Urinary bladder (tissue), 4 donors: Measurements from ENCODE around the gene CRAMP1. TPM values are rescaled to one million over a fixed set of nuclear protein-coding genes. Genes with fewer than 3 reads are reported as not detected.

Experiments
- DNase-seq: peaks from one replicate; pipeline ENCODE4 v3.0.0-alpha.2; 2015; ENCODE audit errors: extremely low spot score
- H3K27ac ChIP-seq: one replicate; pipeline ENCODE4 v1.5.1; 2013; ENCODE audit warnings: low read depth, mild to moderate bottlenecking, moderate library complexity
- H3K36me3 ChIP-seq: one replicate; pipeline ENCODE4 v1.6.1; 2013; ENCODE audit warnings: mild to moderate bottlenecking, moderate library complexity; ENCODE audit not compliant: insufficient read depth
- H3K4me1 ChIP-seq: one replicate; pipeline ENCODE4 v1.6.1; 2013; ENCODE audit warnings: mild to moderate bottlenecking, moderate library complexity; ENCODE audit not compliant: insufficient read depth
- H3K4me3 ChIP-seq: one replicate; pipeline ENCODE4 v1.5.1; 2013; ENCODE audit warnings: low read depth, low read length
- WGBS: extraction: QIAGEN DNeasy Blood & Tissue Kit; methylation state at CpG from one replicate; pipeline ENCODE4 v1.1.7; 2013; 5-methylcytosine and 5-hydroxymethylcytosine counted together
- polyA plus RNA-seq: library from polyadenylated mRNA; stranded (reverse); fragments of 200-250 nt; gene quantifications from one replicate; pipeline ENCODE4 v1.2.3, GENCODE V29; 2013
- total RNA-seq: library from RNA; depleted of rRNA; stranded (reverse); fragments of >200 nt; gene quantifications from one replicate; pipeline ENCODE4 v1.2.3, GENCODE V29; 2014
- donor health status: healthy with polysubstance abuse.
- donor health status: healthy.

The CRAMP1 gene
- total RNA-seq: 10.3 TPM
- polyA plus RNA-seq: 11.2 TPM

- WGBS: under 1% methylated on average over 101 of the region's 101 CpGs
These were observed at the start of gene CRAMP1 for GRCh38 chr16:1612320-1613111. TSS of gene CRAMP1 (plus strand) at chr16:1612360. CDS start at chr16:1614640, 2,280 bp downstream.

GRCh38 chr16:1563786-1564185, 48.4 kb upstream of the CRAMP1 start:
- no peaks in the 10 kb centered on the region for H3K4me1 ChIP-seq
- DNase-seq: no peak
- no peaks in the 10 kb centered on the region for H3K36me3 ChIP-seq
- WGBS: 95% methylated on average over 20 of the region's 20 CpGs
- H3K27ac ChIP-seq: no peak overlapping the region
- H3K4me3 ChIP-seq: no peak overlapping the region

More at GRCh38 chr16:1612320-1613111, at the start of gene CRAMP1:
- H3K4me1 ChIP-seq: peaks cover 2% of the 10 kb centered on the region
- H3K36me3 ChIP-seq: no peaks in the 10 kb centered on the region
- peak within 1 kb of the TSS; percentile 94 for H3K4me3 ChIP-seq
- H3K27ac ChIP-seq: peak within 1 kb of the TSS; percentile 48
- no peak for DNase-seq

GRCh38 chr16:1564325-1564724, 47.8 kb upstream of the CRAMP1 start:
- Histone ChIP-seq H3K27ac (no peak overlapping the region), H3K36me3 (no peaks in the 10 kb centered on the region), H3K4me1 (no peaks in the 10 kb centered on the region), H3K4me3 (no peak overlapping the region)
- DNase-seq: no peak
- WGBS: 78% methylated on average over 9 of the region's 9 CpGs

GRCh38 chr16:1565083-1565805, 46.9 kb upstream of the CRAMP1 start:
- H3K36me3 ChIP-seq: no peaks in the 10 kb centered on the region

GRCh38 chr16:1567988-1568387, 44.2 kb upstream of the CRAMP1 start:
- H3K36me3 ChIP-seq: no peaks in the 10 kb centered on the region
- 91% methylated on average over 13 of the region's 13 CpGs for WGBS
- H3K4me1 ChIP-seq: no peaks in the 10 kb centered on the region
- no peak overlapping the region for H3K27ac ChIP-seq
- DNase-seq: no peak
- no peak overlapping the region for H3K4me3 ChIP-seq

More at GRCh38 chr16:1565083-1565805, 46.9 kb upstream of the CRAMP1 start:
- no peak for DNase-seq
- no peak overlapping the region for H3K4me3 ChIP-seq
- 85% methylated on average over 16 of the region's 16 CpGs for WGBS
- no peaks in the 10 kb centered on the region for H3K4me1 ChIP-seq
- no peak overlapping the region for H3K27ac ChIP-seq

- no peak overlapping the region for H3K27ac ChIP-seq
- no peaks in the 10 kb centered on the region for H3K4me1 ChIP-seq
- no peaks in the 10 kb centered on the region for H3K36me3 ChIP-seq
- 86% methylated on average over 7 of the region's 7 CpGs for WGBS
- no peak for DNase-seq
- no peak overlapping the region for H3K4me3 ChIP-seq
These were observed 41.0 kb upstream of the CRAMP1 start for GRCh38 chr16:1571012-1571671.

- 89% methylated on average over 7 of the region's 7 CpGs for WGBS
- H3K4me3 ChIP-seq: no peak overlapping the region
- no peaks in the 10 kb centered on the region for H3K36me3 ChIP-seq
- no peak overlapping the region for H3K27ac ChIP-seq
- H3K4me1 ChIP-seq: no peaks in the 10 kb centered on the region
- DNase-seq: no peak
These were observed 39.5 kb upstream of the CRAMP1 start for GRCh38 chr16:1572673-1573072.

- Histone ChIP-seq H3K36me3 (no peaks in the 10 kb centered on the region), H3K4me1 (no peaks in the 10 kb centered on the region), H3K27ac (no peak overlapping the region), H3K4me3 (no peak overlapping the region)
- no peak for DNase-seq
- WGBS: 85% methylated on average over 5 of the region's 5 CpGs
These were observed 38.9 kb upstream of the CRAMP1 start for GRCh38 chr16:1573301-1573700.

GRCh38 chr16:1575578-1575977, 36.6 kb upstream of the CRAMP1 start:
- Histone ChIP-seq H3K36me3 (no peaks in the 10 kb centered on the region), H3K4me1 (no peaks in the 10 kb centered on the region), H3K27ac (no peak overlapping the region), H3K4me3 (no peak overlapping the region)
- no peak for DNase-seq

- DNase-seq: no peak
- no peaks in the 10 kb centered on the region for H3K36me3 ChIP-seq
- no peaks in the 10 kb centered on the region for H3K4me1 ChIP-seq
- no peak overlapping the region for H3K4me3 ChIP-seq
- 90% methylated on average over 5 of the region's 5 CpGs for WGBS
- no peak overlapping the region for H3K27ac ChIP-seq
These were observed 32.9 kb upstream of the CRAMP1 start for GRCh38 chr16:1579214-1579613.

GRCh38 chr16:1580256-1580655, 31.9 kb upstream of the CRAMP1 start:
- no peaks in the 10 kb centered on the region for H3K4me1 ChIP-seq
- DNase-seq: no peak
- no peak overlapping the region for H3K27ac ChIP-seq
- no peaks in the 10 kb centered on the region for H3K36me3 ChIP-seq
- no peak overlapping the region for H3K4me3 ChIP-seq
- 87% methylated on average over 12 of the region's 12 CpGs for WGBS

GRCh38 chr16:1580956-1581355, 31.2 kb upstream of the CRAMP1 start:
- Histone ChIP-seq H3K36me3 (no peaks in the 10 kb centered on the region), H3K4me1 (no peaks in the 10 kb centered on the region), H3K27ac (no peak overlapping the region), H3K4me3 (no peak overlapping the region)
- WGBS: 94% methylated on average over 6 of the region's 6 CpGs
- DNase-seq: no peak

GRCh38 chr16:1581804-1582203, 30.4 kb upstream of the CRAMP1 start:
- no peaks in the 10 kb centered on the region for H3K4me1 ChIP-seq
- H3K27ac ChIP-seq: no peak overlapping the region
- H3K4me3 ChIP-seq: no peak overlapping the region
- no peaks in the 10 kb centered on the region for H3K36me3 ChIP-seq
- WGBS: 89% methylated on average over 9 of the region's 9 CpGs
- DNase-seq: no peak

- H3K36me3 ChIP-seq: peaks cover 2% of the 10 kb centered on the region
- 85% methylated on average over 15 of the region's 15 CpGs for WGBS
These were observed 29.0 kb upstream of the CRAMP1 start for GRCh38 chr16:1583180-1583579.

More at GRCh38 chr16:1583180-1583579, 29.0 kb upstream of the CRAMP1 start:
- DNase-seq: no peak
- H3K27ac ChIP-seq: no peak overlapping the region
- no peak overlapping the region for H3K4me3 ChIP-seq
- no peaks in the 10 kb centered on the region for H3K4me1 ChIP-seq
